Brain pericyte (primary cell): ENCODE measurements around the gene EML6.
A peak's percentile ranks its signal among the peaks of the same experiment; 100 is the strongest.
"Not testable (repeated sequence)": the region's sequence is repeated elsewhere in the genome, so short reads cannot be mapped to it uniquely, and the experiment has no call there.

Experiments
- DNase-seq: peaks from one replicate; pipeline ENCODE4 v3.0.0-alpha.2; 2012; ENCODE audit warnings: low read depth, low spot score

EML6 gene

DNA sequence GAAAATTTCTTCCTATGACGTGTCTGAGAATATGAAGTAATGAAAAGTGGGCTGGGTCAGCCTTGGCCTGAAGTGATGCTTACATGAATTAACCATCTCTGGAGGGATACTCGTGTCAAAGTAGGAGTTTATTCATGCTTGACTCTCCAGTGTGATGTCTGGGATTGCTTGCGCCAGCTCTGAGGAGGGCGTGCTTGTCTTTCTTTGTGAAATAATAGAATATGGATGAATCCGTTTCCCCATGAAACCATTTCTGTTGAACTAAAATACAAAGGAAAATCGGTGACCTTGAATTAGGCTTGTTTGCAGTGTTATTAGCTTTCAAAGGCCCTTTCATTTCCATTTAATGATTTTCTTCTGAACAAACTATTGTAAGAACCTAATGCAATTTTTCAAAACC is 77.9 kb downstream of the EML6 start:
- no peak for DNase-seq

GRCh38 chr2:54803783-54804751 is 80.6 kb downstream of the EML6 start:
- no peak for DNase-seq

- no peak for DNase-seq
Observed at GRCh38 chr2:54805255-54805654, 81.8 kb downstream of the EML6 start.

- no peak for DNase-seq
Observed at GRCh38 chr2:54806975-54807374, 83.5 kb downstream of the EML6 start.

- no peak for DNase-seq
Observed at GRCh38 chr2:54808661-54809060, 85.2 kb downstream of the EML6 start.

DNA sequence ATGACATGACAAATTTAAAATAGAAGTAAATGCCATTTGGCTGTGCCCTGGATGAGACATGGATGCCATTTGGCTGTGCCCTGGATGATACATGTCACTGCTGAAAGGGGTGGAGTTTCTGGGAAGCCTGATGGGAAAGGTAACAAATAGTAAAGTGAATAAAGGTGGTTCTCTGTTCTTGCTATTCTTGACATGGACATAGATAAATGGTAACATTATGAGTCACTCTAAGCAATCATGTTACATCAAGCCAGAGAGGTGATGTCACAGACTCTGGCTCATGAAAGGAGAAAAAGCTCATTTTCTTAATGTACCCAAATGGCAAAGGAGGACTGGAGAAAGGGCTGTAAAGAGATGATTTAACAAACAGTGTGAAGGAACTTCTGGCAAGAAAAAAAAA is 86.4 kb downstream of the EML6 start:
- no peak for DNase-seq

DNA sequence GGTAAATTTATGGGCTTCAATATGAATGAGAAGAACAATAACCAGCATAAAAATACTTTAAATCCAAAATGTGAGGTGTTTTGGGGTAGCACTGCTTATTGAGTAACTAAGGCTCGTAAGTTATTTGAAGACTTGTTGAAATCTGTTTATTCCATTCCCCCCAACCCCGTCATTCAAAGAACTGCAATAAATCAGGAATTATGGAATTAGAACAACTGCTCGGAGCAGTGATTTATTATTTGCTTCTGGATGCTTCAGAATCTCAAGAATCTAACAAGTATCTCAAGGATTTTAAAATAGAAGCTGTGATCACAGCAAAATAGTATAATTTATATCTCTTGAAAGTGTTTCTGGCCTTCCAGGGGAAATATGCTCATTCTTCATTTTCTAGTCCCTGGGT is 86.8 kb downstream of the EML6 start:
- no peak for DNase-seq

GRCh38 chr2:54813584-54813983 is 90.1 kb downstream of the EML6 start:
- no peak for DNase-seq

DNA sequence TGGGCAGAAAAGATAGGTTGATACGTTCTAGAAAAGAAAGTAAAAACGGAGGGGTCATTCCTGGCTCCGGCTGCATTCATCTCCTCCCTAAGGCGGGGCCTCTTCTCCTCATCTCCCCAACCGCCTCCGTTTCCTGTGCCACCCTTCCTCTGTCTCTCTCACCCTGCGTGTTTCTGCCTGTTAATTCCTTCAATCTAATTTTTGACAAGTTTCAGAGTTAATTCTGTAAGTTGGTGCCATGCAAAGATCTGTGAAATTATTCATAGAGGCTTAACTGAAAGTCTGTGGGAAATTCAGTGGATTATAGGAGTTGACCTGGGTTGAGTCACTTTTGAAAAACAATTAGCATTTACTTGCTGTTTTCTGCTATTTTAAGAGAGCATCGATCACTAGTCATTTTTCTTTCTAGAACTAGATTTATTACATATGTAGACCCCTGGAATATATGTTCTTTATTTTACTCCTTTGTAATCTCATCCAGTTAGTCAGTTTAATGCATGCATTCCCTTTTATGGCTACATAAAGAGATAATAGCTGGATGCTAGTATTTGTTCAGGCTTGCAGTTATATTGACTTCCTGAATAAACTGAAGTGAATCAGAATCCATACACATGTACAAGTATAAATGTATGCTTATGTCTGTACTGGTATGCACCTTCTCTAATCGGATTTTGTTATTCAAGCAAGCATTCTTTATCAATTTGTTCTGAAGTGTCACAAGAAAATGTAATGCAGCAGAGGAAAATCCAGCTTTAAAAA is 91.1 kb downstream of the EML6 start:
- no peak for DNase-seq

DNA sequence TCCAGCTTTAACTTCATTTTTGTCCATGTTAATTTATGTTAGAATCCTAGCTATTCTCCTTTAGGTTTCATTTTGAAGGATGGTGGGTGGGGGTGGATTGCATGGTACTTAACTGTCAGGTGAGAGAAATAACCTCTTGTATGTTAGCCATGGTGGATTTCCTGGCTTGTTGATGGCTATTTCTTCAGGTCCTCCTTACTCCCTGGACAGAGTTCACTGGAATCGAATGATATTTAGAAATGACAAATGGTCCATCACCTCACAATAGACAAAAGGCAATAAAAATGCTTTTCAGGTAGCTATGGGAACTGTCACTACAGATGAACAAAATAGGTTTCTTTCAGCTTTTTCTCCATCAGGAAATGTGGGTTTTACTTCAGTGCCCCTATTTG is 91.7 kb downstream of the EML6 start:
- no peak for DNase-seq

GRCh38 chr2:54818226-54818625 is 94.8 kb downstream of the EML6 start:
- DNase-seq: no peak

DNA sequence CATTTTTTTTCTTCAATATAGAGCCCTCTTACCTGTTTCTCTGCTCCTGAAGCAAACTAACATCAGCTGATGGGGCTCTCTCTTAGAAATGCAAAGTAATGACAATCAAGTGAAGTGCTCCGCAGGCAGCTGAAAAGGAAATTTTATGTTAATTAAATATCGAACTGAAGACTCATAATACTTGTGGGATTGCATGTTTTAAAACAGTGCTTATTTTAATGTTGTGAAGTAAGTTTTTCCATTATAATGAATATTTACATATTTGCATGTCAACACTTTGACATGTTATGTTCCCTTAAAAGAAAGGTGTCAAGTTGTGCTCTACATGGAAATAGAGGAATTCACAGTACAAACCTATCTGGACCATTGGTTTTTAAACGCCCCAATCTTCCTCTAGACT is 97.1 kb downstream of the EML6 start:
- no peak for DNase-seq

GRCh38 chr2:54824567-54824966 is 101.1 kb downstream of the EML6 start:
- no peak for DNase-seq

- DNase-seq: no peak
Observed at GRCh38 chr2:54830546-54830945, 107.1 kb downstream of the EML6 start.

- DNase-seq: no peak
Observed at GRCh38 chr2:54831480-54831879, 108.0 kb downstream of the EML6 start.

DNA sequence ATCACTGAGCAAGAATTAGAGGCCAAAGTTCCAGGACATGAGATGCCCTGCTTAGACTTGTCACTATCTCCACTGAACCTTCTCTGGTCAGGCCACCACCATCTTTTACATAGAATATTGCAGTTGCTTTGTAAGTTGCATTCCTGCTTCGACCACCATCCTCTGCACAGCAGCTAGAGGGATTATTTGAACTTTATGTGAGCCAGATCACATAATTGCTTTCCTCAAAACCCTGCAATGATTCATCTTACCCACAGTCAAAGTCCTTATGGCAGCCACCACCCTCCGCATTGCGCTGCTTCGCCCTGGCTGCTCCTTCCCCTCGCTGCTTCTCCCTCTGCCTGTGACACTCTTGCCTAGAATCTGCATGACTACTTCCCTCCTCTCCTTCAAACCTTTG is 111.3 kb downstream of the EML6 start:
- DNase-seq: no peak

GRCh38 chr2:54836477-54836876 is 113.0 kb downstream of the EML6 start:
- no peak for DNase-seq

GRCh38 chr2:54838585-54839035 is 115.1 kb downstream of the EML6 start:
- DNase-seq: peak; percentile 13

DNA sequence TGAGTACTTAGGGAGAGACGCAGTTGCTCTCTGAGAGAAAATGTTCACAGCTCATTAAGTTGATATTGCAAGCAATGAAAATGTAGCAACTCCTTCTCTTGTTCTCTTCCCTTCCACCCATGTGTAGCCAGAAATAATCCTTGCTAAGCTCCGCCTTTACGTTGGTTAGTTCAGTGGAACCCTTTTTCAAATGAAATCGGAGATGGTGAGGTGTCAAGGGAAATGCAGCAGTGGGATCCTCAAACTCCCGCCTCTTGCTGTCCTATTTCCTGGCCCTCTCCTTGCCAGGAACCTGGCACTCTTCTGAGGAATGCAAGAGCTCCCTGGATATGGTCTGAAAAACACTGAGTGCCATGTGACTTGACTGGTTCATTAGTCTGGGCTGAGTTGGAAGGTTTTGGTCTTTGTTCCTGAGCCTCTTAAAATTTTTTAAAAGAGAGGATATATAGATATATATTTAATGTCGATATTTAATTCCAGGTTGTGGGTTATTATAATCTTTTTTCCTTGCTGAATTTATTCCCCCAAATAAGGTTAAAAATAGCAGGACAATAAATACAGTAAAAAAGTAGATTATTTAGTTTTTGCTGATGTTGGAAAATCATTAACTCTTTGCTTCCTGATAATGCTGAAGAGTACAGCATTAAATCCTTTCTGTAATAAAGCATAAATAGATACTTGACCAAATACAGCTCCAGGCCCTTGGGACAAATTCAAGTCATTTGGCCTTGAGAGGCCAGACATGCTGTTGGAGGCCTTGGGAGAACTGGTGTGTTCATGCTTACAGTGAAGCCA is 116.2 kb downstream of the EML6 start:
- no peak for DNase-seq

GRCh38 chr2:54840559-54841468 is 117.4 kb downstream of the EML6 start:
- no peak for DNase-seq

- DNase-seq: not testable (repeated sequence)
Observed at GRCh38 chr2:54841500-54841899, 118.0 kb downstream of the EML6 start.
